Erythroblast (primary cell): Measurements from ENCODE around the gene COL19A1.

ENCODE experiments used
- GATA1 ChIP-seq: IDR thresholded peaks from 2 replicates; pipeline ENCODE4 v1.6.1; 2011; ENCODE audit warnings: low read depth, mild to moderate bottlenecking, control low read depth, low read length, moderate library complexity
- POLR2A ChIP-seq: IDR thresholded peaks from 2 replicates; pipeline ENCODE4 v1.6.1; 2011; ENCODE audit warnings: mild to moderate bottlenecking, low read length

GRCh38 chr6:69901361-69901760 lies 35.0 kb downstream of the COL19A1 start:
- TF ChIP-seq POLR2A (no peak), GATA1 (no peak)
